ENCODE results near the gene CENPM. TPM values are rescaled to one million over a fixed set of nuclear protein-coding genes. Genes with fewer than 3 reads are reported as not detected.

Gene CENPM
- total RNA-seq, 1 experiment from 2014 or later, result 39.8 TPM

DNA sequence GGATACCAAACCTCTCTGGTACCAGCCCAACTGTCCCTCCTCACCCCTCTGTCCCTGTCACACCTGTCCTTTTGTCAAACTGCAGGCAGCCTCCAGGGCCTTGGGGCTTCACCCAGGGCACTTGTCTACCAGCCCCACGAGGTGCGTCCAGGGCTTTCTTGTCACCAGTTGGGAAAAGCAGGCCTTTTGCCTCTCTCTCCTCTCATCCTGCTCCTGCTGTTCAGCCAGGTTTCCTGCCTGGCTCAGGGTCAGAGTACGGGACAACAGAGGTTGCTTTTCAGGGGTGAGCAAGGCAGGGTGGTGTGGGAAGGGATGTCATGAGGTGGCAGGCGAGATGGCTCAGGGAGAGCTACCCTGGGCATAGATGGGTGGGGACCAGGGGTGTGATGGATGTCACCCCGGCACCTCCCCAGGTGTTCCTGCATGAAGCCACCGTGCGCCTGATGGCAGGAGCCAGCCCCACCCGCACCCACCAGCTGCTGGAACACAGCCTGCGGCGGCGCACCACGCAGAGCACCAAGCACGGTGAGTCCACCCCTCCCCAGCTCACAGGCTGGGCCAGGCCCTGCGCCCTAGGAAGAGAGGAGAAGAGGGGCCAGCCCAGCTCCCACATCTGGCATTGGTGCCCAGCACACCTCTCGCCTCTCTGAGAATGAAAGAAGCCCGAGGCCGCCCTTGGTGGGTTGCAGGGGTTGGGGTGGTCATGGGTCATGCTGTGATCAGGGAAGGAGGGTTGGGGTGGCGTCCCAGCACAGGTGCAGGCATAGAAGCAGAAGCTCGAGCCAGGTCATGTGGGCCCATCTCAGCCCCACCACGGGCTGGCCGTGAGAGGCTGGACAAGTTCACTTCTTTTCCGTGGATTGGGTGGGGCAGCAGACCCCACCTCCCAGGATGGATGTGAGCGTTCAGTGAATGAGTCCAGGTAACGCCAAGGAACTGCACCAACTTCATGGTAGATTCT is 42.2 kb downstream of the CENPM start:
- Histone ChIP-seq H3K27me3 (ENCODE audit: control insufficient read depth, insufficient read depth, low read length) (no peaks in the 10 kb centered on the region), H3K36me3 (ENCODE audit: control insufficient read depth, insufficient read depth, low read length) (no peaks in the 10 kb centered on the region), H3K4me3 (ENCODE audit: low read depth in 2 of 2, low read length in 2 of 2) (no peak overlapping the region), H3K4me1 (ENCODE audit: control insufficient read depth, insufficient read depth, low read length) (no peaks in the 10 kb centered on the region; the same call in 1 of the 2 replicates), H3K27ac (ENCODE audit: low read length) (no peak overlapping the region), H3K9me3 (ENCODE audit: control insufficient read depth, insufficient read depth, low read depth, low read length) (no peaks in the 10 kb centered on the region)
- POLR2A ChIA-PET, result no interaction called here
- no peak for DNase-seq (ENCODE audit: low read depth, low spot score)
- intact Hi-C loops (cut with micrococcal nuclease; ENCODE audit: unreplicated experiment), result no loop called here
- in situ Hi-C loops (cut with HindIII; ENCODE audit: low pct_unique_long_range_greater_than_20kb, low sequenced_read_pairs), result no loop called here
- TF ChIP-seq SIN3A (IDR thresholded peaks at IDR 0.05; ENCODE audit: borderline replicate concordance, insufficient read depth, low read depth, low read length), result no peak
- no peak for TF ChIP-seq POLR2AphosphoS5 (IDR thresholded peaks at IDR 0.05; ENCODE audit: low read depth, low read length)
- no peak for TF ChIP-seq TCF7L2 (IDR thresholded peaks at IDR 0.05; ENCODE audit: low read depth, low read length)
- no peak for TF ChIP-seq CTCF (IDR thresholded peaks at IDR 0.05)
- no peak for TF ChIP-seq REST (IDR thresholded peaks at IDR 0.05; ENCODE audit: insufficient read depth in 1 of 2, low read depth in 2 of 2, low read length in 1 of 2)
- BruUV-seq (replicated peaks), result no TSS peak
- CTCF ChIA-PET, result no interaction called here
- ATAC-seq, result no peak

DNA sequence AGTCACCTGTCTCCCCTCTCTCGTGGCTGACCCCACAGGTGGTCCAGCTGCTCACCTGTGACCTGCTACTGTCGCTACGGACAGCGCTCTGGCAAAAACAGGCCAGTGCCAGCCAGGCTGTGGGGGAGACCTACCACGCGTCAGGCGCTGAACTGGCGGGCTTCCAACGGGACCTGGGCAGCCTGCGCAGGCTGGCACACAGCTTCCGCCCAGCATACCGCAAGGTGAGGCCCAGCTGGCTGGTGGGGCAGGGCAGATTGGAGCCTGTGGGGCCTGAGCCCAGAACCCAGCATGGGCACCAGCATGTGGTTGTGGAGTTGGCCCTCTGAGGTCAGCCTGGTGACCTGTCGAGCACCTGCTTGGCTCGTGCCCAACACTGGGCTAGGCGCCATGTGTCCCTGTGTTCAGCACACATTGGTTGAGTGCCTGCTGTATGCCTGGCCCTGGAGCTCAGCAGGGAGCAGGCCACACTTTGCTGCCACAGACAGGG is 44.0 kb downstream of the CENPM start:
- H3K4me1 ChIP-seq (ENCODE audit: control insufficient read depth, insufficient read depth, low read length), result no peaks in the 10 kb centered on the region
- H3K27ac ChIP-seq (ENCODE audit: low read length), result no peak overlapping the region
- no peak overlapping the region for H3K4me3 ChIP-seq (ENCODE audit: low read depth in 2 of 2, low read length in 2 of 2)
- no peaks in the 10 kb centered on the region for H3K36me3 ChIP-seq (ENCODE audit: control insufficient read depth, insufficient read depth, low read length)
- no peak for DNase-seq (ENCODE audit: low read depth, low spot score)
- intact Hi-C loops (cut with micrococcal nuclease; ENCODE audit: unreplicated experiment), result no loop called here
- H3K9me3 ChIP-seq (ENCODE audit: control insufficient read depth, insufficient read depth, low read depth, low read length), result no peaks in the 10 kb centered on the region
- BruUV-seq (replicated peaks), result no TSS peak
- CTCF ChIA-PET, result no interaction called here
- TF ChIP-seq CTCF (IDR thresholded peaks at IDR 0.05) (no peak), POLR2AphosphoS5 (IDR thresholded peaks at IDR 0.05; ENCODE audit: low read depth, low read length) (no peak), SIN3A (IDR thresholded peaks at IDR 0.05; ENCODE audit: borderline replicate concordance, insufficient read depth, low read depth, low read length) (no peak), TCF7L2 (IDR thresholded peaks at IDR 0.05; ENCODE audit: low read depth, low read length) (no peak), REST (IDR thresholded peaks at IDR 0.05; ENCODE audit: insufficient read depth in 1 of 2, low read depth in 2 of 2, low read length in 1 of 2) (no peak)
- POLR2A ChIA-PET, result interaction anchor here (0.7 kb wide), 1 partner anchor 105 kb away, joined by 3 read pairs; no protein-coding TSS in a partner anchor
- H3K27me3 ChIP-seq (ENCODE audit: control insufficient read depth, insufficient read depth, low read length), result no peaks in the 10 kb centered on the region
- in situ Hi-C loops (cut with HindIII; ENCODE audit: low pct_unique_long_range_greater_than_20kb, low sequenced_read_pairs), result no loop called here
- no peak for ATAC-seq

All from Panc1 (cell line).